Mononuclear cell (primary cell): Measurements from ENCODE around the gene FRMD4B. TPM values are rescaled to one million over a fixed set of nuclear protein-coding genes. Genes with fewer than 3 reads are reported as not detected.

Experiments
- H3K27me3 ChIP-seq: 2 replicates; pipeline ENCODE4 v1.6.0; 2011; ENCODE audit warnings: low read length, control low read depth; ENCODE audit not compliant: insufficient read depth
- H3K4me1 ChIP-seq: 2 replicates; pipeline ENCODE4 v1.5.1; 2011; ENCODE audit warnings: mild to moderate bottlenecking, low read length, control low read depth; ENCODE audit not compliant: insufficient read depth
- H3K4me3 ChIP-seq: 2 replicates; pipeline ENCODE4 v1.5.1; 2011; ENCODE audit warnings: mild to moderate bottlenecking, low read length, moderate library complexity
- H3K9me3 ChIP-seq: 2 replicates; pipeline ENCODE4 v1.5.1; 2011; ENCODE audit warnings: low read depth, mild to moderate bottlenecking, control low read depth, low read length
- total RNA-seq: library from RNA; depleted of rRNA; stranded (reverse); fragments of >200 nt; gene quantifications from one replicate; pipeline ENCODE4 v1.2.3, GENCODE V29; 2012

FRMD4B gene
- total RNA-seq, 1 donor = 26.3 TPM

- Histone ChIP-seq H3K4me3 (no peak overlapping the region), H3K27me3 (no peaks in the 10 kb centered on the region), H3K4me1 (peaks cover 6% of the 10 kb centered on the region), H3K9me3 (no peaks in the 10 kb centered on the region)
Observed at GRCh38 chr3:69411346-69411745, 25.5 kb upstream of the FRMD4B start.

GRCh38 chr3:69410301-69410700, 24.4 kb upstream of the FRMD4B start:
- Histone ChIP-seq H3K4me1 (peaks cover 6% of the 10 kb centered on the region), H3K27me3 (no peaks in the 10 kb centered on the region), H3K9me3 (no peaks in the 10 kb centered on the region), H3K4me3 (no peak overlapping the region)

DNA sequence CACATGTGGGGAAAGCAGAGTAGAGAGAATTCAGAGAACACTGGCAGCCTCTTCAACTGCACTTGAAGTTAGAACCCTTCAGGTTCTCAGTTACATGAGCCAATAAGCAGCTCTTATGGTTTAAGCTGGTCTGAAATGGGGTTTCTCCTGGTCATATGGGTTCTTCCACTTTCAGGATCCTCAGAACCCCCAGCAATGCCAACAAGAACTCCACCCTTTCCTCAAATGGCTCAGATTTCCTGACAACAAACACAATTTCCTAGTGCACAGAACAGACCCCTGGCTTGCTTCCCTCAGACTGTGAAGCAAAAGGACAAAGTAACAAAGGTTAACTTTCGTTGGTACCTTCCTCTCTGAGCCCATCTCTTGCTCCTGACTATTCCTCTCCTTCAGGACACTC, 23.9 kb upstream of the FRMD4B start:
- Histone ChIP-seq H3K4me1 (peaks cover 6% of the 10 kb centered on the region), H3K4me3 (no peak overlapping the region), H3K9me3 (no peaks in the 10 kb centered on the region), H3K27me3 (no peaks in the 10 kb centered on the region)

GRCh38 chr3:69409011-69409410, 23.1 kb upstream of the FRMD4B start:
- H3K4me3 ChIP-seq = no peak overlapping the region
- peaks cover 6% of the 10 kb centered on the region for H3K4me1 ChIP-seq
- H3K27me3 ChIP-seq = no peaks in the 10 kb centered on the region
- no peaks in the 10 kb centered on the region for H3K9me3 ChIP-seq

DNA sequence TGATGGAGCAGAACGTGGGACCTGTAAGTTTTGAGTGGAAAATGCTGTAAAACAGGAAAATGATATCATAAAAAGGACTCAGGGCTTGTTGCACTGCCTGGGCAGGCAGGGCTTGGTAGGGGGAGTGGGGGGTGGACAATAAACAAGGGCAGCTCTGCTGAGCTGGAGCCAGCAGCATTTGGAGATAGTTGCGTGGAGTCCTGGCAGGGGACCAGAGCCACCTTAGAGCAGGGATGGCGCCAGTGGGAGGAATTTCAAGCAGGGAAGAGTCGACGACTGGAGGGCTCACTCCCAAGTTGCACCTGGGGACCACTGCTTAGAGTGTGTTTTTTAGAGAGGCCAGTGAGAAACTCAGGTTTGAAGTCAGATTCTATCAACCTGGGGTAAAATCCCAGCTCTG, 22.7 kb upstream of the FRMD4B start:
- H3K27me3 ChIP-seq = no peaks in the 10 kb centered on the region
- peaks cover 6% of the 10 kb centered on the region for H3K4me1 ChIP-seq
- no peaks in the 10 kb centered on the region for H3K9me3 ChIP-seq
- H3K4me3 ChIP-seq = no peak overlapping the region

- H3K27me3 ChIP-seq = no peaks in the 10 kb centered on the region
Observed at GRCh38 chr3:69407908-69408307, 22.0 kb upstream of the FRMD4B start.

DNA sequence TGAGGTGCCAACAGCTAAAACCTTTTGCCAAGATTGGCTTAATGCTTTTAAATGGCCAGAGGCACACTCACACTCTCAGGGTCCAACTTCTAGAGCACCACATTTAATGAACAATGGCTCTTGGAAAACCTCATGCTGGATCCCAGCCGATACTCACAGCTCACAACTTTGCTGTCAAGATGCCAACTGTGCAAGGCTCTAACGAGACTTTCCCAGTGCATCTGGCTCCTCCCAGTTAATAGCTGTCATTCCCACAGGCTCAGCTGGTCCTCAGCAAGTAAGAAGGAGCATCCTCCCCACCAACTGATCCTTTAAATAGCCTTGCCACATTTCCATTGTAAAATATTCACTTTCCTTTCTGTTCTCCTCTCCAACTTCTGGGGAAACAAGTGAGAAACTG, 20.3 kb upstream of the FRMD4B start:
- no peaks in the 10 kb centered on the region for H3K27me3 ChIP-seq
- H3K4me3 ChIP-seq = no peak overlapping the region
- H3K4me1 ChIP-seq = peaks cover 6% of the 10 kb centered on the region
- H3K9me3 ChIP-seq = no peaks in the 10 kb centered on the region

More at GRCh38 chr3:69407908-69408307, 22.0 kb upstream of the FRMD4B start:
- Histone ChIP-seq H3K4me3 (no peak overlapping the region), H3K9me3 (no peaks in the 10 kb centered on the region), H3K4me1 (peaks cover 6% of the 10 kb centered on the region)

DNA sequence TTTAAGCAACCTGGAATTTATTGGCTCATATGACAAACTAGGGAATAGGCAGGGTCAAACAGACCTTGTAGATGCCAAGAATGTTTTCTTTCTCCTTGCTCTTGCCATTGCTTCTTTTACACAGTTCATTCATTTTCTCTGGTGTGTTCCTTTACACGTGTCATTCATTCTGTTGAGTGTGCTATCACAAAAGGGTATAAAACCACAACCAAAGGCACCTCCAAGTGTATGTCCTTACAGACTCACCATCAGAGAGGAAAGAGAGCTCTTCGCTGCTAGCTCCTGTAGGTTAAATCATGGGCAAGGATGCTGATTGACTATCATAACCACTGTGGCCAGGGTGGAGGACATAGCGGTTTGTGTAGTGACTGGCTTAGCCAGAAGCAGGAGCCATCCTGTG, 19.2 kb upstream of the FRMD4B start:
- peaks cover 4% of the 10 kb centered on the region for H3K4me1 ChIP-seq
- no peak overlapping the region for H3K4me3 ChIP-seq
- H3K9me3 ChIP-seq = no peaks in the 10 kb centered on the region
- H3K27me3 ChIP-seq = no peaks in the 10 kb centered on the region

- H3K4me3 ChIP-seq = no peak overlapping the region
- H3K27me3 ChIP-seq = no peaks in the 10 kb centered on the region
- H3K9me3 ChIP-seq = no peaks in the 10 kb centered on the region
- no peaks in the 10 kb centered on the region for H3K4me1 ChIP-seq
Observed at GRCh38 chr3:69403454-69403853, 17.6 kb upstream of the FRMD4B start.

DNA sequence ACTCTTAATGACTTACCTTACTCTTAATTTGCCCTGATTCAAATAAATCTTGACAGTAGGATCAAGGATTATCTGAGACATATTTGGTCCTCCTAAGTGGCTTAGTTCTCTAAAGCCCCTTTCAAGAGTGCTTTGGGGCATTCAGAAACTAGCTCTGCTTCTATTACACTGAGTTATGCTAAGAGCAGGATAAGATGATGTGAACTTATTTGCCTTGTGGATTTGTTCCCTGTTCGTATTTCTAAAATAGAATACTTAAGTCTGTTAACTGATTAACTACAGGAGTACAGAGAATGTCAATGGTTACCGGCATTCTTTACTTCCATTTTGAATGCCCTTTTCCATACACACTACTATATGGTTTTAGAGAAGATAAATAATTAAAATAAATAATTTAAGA, 14.8 kb upstream of the FRMD4B start:
- peaks cover 3% of the 10 kb centered on the region for H3K27me3 ChIP-seq
- no peak overlapping the region for H3K4me3 ChIP-seq
- no peaks in the 10 kb centered on the region for H3K4me1 ChIP-seq
- H3K9me3 ChIP-seq = no peaks in the 10 kb centered on the region

GRCh38 chr3:69392850-69393249, 7.0 kb upstream of the FRMD4B start:
- H3K27me3 ChIP-seq = peaks cover 3% of the 10 kb centered on the region
- H3K4me3 ChIP-seq = no peak overlapping the region
- peaks cover 11% of the 10 kb centered on the region for H3K4me1 ChIP-seq
- H3K9me3 ChIP-seq = no peaks in the 10 kb centered on the region

GRCh38 chr3:69392415-69392814, 6.5 kb upstream of the FRMD4B start:
- no peak overlapping the region for H3K4me3 ChIP-seq
- H3K9me3 ChIP-seq = no peaks in the 10 kb centered on the region
- H3K4me1 ChIP-seq = peaks cover 11% of the 10 kb centered on the region
- peaks cover 3% of the 10 kb centered on the region for H3K27me3 ChIP-seq

DNA sequence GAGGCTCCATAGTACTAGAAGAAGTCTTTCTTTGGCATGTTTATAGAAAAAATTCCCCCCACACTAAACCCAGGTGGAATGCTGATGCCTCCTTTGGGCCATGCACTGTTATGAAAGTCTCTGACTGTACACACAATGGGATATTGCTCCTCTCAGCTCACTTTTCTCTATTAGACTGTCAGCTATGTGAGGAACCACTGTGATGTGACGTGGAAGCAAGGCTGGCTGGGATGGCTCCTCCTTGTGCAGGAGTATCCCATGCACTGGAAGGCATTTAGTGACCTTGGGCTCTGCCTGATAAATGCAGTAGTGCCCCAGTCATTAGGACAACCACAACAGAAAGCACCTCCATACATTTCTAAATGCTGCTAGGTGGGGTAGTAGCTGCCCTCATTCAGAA, 5.7 kb upstream of the FRMD4B start:
- Histone ChIP-seq H3K9me3 (no peaks in the 10 kb centered on the region), H3K4me1 (peaks cover 14% of the 10 kb centered on the region), H3K4me3 (no peak overlapping the region), H3K27me3 (peaks cover 2% of the 10 kb centered on the region)

GRCh38 chr3:69390771-69391170, 4.9 kb upstream of the FRMD4B start:
- Histone ChIP-seq H3K27me3 (peaks cover under 1% of the 10 kb centered on the region), H3K9me3 (no peaks in the 10 kb centered on the region), H3K4me3 (no peak overlapping the region), H3K4me1 (peaks cover 22% of the 10 kb centered on the region)

DNA sequence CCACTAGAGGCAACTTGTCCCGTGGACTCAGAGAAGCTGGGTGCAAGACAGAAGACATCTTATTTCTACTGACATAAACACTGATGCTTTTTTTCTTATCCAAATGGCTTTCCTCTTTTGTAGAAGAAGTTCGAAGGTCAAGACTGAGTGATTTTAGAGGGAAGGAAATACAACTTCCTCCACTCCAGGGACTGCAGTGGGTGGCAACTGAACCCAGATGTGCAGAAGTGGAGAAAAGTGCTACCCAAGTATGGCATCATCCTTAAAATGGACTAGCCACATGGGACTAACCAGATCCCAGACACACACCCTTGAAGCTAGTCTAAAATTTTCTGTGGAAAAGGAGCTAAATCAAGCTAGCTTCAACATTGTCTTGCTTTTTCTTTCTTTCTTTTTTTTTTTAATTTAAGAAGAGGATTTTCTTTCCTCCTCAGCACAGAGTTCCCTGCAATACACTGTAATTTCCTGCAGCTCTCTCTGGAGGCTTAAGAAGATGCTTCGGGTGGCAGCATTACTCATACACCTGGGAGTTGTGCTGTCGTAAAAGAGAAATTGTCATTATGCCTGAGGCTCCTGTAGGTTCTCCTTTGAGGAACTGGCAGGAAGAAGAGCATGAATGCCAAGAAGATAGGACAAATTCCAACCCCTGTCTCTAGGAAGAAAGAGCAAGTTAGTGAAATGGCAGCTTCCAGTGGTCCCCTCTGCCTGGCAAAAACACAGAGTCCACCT, 3.8 kb upstream of the FRMD4B start:
- Histone ChIP-seq H3K4me3 (no peak overlapping the region), H3K9me3 (no peaks in the 10 kb centered on the region), H3K4me1 (peaks cover 30% of the 10 kb centered on the region), H3K27me3 (peaks cover 11% of the 10 kb centered on the region)

GRCh38 chr3:69388241-69388640, 2.4 kb upstream of the FRMD4B start:
- H3K4me3 ChIP-seq = no peak overlapping the region
- peaks cover 12% of the 10 kb centered on the region for H3K27me3 ChIP-seq
- no peaks in the 10 kb centered on the region for H3K9me3 ChIP-seq
- H3K4me1 ChIP-seq = peaks cover 34% of the 10 kb centered on the region
